ENCODE data around the gene SCN3A. TPM values are rescaled to one million over a fixed set of nuclear protein-coding genes. Genes with fewer than 3 reads are reported as not detected.

Gene SCN3A
- polyA plus RNA-seq, 10 donors = 0.54 to 1.4 (median 0.67) TPM

- DNase-seq = no peak
These were observed 91.1 kb downstream of the SCN3A start for GRCh38 chr2:165112789-165113188.

DNA sequence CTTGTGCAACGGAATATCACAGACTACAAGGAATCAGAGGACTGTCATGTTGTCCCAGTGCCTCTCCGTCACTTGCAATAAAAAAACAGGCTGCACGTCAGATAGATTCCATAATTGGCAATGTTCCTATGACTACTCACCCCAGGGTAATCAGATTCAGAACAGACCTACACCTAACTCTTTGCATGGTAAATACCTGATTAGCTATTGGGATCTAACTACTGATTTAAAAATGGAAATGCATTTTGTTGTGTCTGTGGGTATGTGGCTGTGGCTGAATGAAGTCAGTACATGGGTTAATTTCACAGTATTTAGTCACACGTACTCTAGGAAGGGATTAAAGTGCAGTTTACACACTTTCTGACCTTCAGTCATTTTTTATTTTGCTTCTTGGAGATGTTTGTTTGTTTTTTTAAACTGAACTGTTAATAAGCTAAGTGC lies 91.7 kb downstream of the SCN3A start:
- DNase-seq = no peak

DNA sequence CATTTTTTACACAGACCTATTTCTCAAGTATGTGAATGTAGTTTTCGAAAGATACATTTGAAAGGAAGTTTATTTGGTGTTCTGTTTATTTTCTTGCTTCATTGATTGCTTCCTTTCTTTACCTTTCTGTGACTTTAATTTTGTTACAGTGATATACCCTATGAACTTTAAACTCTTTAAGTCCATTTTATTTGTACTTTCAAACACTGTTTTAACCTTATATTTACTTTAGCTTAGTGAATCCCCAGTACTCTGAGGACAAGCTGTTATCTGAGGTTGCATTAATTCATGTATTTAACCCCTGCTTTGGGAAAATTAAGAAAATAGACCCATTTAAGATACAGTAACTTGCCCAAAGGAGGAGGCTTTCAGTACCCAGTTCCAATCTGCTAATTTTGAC lies 93.5 kb downstream of the SCN3A start:
- no peak for DNase-seq

DNA sequence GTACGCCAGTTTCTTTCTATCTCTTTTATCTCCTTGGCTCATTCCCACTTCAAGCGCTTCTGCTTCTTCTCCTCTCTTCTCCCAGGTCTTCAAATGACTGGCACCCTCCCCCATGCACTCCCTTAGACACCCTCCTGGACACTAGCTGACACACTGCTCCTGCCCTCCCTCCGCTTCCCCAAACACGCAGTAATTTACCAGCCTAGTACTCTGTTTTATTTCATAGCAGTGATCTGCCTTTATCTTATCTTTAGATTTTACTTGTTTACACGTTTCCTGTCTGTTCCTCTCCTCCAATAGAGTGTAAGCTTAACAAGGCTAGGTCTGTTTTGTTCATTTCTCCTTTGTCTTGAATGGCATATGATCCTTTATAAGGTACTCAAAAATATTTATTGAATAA lies 93.9 kb downstream of the SCN3A start:
- no peak for DNase-seq

GRCh38 chr2:165105926-165106325 lies 97.9 kb downstream of the SCN3A start:
- peak in 1 of 3 donors; percentile 15 for DNase-seq

DNA sequence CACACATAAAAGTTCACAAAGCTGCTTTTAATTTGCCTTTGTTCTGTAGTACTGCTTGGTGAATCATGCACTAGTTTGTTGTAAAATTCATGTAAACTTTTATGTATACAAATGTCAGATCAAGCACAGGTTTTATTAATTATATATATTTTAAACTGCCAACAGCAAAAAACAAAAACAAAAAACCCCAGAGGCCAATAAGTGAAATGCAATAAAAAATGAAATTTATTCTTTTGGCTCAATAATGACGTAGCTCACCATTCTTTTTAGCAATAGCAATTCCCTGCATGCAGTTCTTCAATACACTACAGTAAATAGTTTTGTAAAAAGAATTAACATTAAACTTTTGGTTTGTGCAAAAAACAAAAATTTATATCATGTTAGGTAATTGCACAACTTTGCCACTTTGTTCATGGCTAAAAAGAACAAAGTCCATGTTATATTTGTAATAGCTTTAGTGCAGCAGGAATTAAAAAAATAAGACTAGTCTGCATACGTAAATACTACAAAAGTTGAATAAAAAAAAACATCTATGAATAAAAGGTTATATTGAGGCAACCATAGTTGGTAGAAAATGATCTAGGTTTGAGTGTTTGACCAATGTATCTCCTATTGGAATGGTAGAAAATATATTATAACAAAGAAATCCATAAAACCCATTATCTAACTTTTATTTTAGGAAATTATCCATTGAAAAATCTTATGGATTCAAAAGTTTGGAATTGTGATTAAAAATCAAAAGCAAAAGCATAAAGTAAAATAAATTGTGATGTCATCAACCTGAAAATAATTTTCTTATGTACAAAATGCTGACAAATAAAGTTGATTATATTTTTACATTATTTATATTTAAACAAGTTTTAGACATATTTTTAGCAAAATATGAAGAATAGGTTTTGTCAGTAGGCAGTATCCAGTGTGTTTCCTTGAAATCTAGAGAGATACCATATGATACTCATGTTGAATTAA lies 115.6 kb downstream of the SCN3A start:
- DNase-seq = peak in 1 of 3 donors; percentile 27

DNA sequence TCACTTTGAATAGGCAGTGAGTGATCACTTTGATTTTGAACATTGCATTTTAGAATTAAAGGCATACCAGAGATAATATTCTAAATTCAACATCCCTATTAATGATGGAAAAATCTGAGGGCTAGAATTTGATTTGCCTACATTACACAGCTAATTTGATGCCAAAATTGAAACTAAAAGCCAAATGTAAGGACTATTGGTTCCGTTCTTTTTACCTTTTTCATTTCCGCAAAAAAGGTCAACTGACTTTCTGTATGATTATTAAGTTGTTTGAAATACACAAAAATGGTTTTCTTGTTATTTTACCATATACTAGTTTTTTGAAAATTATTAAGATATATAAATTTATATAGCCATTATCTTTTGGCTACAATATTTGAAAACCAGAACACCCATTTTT lies 117.5 kb downstream of the SCN3A start:
- no peak for DNase-seq

DNA sequence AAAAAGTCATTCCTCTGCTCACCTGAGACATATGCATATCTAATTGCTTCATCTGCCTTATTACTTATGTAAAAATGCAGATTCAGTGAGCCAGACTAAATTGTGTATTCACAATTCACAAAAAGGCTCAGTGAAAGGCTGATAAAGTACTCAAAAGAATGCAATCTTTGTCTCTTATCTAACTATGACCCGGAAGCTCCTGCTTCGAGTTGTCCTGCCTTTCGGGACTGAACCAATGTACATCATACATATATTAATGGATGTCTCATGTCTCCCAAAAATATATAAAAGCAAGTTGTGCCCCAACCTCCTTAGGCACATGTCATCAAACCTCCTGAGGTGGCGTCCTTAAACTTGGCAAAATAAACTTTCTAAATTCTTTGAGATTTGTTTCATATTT lies 120.5 kb downstream of the SCN3A start:
- no peak for DNase-seq

DNA sequence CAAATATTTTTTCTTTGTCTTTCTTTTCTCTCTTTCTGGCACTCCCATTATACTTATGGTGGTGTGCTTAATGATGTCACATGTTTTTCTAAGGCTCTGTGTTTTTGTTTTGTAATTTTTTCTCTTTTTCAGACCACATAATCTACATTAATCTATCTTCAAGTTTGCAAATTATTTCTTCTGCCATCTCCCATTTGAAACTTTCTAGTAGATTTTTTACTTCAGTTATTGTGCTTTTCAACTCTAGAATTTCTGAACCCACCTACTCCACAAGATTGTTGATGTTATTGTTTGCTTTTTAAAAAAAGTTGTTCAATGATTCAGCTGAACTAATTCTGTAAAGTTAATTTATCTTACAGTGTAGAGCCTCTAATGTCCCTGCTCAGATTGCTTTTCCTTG lies 121.4 kb downstream of the SCN3A start:
- no peak for DNase-seq

DNA sequence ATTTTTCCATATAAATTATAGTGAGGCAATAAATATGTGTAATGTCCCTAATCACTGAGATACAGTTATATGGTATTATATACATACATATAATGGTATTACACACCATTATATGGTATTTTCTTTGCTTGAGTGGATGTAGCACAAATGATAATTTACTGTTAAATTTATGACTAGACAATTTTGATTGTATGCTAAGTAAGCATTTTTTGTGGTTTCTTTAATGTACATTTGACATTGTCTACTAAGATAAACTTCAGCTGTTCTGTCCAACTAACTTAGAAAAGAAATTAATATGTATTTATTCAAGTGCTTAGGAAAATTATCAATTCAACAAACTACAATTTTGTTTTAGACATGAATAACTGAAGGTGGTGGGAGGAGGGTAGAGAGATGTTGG lies 122.6 kb downstream of the SCN3A start:
- no peak for DNase-seq

DNA sequence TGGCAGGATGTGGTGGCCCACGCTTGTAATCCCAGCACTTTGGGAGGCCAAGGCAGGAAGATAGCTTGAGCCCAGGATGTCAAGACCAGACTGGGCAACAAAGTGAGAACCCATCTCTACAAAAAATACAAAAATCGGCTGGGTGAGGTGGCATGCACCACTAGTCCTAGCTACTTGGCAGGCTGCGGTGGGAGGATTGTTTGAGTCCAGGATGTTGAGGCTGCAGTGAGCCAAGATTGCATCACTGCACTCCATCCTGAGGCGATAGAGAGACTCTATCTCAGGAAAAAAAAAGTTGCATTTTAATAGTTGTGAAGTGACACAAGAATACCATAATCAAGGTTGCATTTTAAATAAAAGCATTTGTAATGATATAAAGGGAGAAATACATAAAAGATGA lies 124.4 kb downstream of the SCN3A start:
- no peak for DNase-seq

DNA sequence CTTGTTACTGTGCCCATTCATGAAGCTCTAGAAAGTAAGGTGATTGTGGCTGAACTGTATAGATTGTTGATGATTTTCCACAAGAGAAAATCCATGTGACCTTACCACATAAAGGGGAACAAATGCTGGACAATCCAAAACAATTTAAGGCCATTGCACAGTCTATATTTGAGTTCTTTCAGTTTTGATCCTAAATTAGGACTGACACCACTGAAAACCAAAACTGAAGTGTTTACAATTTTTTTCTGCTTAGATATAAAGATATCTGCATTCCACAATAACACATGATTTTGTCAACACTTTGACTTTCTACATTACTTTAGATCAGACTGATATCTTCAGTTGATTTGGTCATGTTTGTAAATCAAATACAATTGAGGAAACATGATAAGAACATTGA lies 124.9 kb downstream of the SCN3A start:
- DNase-seq = no peak

GRCh38 chr2:165074884-165075283 lies 129.0 kb downstream of the SCN3A start:
- no peak for DNase-seq

- DNase-seq = no peak
These were observed 129.5 kb downstream of the SCN3A start for GRCh38 chr2:165074323-165074722.

- no peak for DNase-seq
These were observed 133.8 kb downstream of the SCN3A start for GRCh38 chr2:165070076-165070475.

DNA sequence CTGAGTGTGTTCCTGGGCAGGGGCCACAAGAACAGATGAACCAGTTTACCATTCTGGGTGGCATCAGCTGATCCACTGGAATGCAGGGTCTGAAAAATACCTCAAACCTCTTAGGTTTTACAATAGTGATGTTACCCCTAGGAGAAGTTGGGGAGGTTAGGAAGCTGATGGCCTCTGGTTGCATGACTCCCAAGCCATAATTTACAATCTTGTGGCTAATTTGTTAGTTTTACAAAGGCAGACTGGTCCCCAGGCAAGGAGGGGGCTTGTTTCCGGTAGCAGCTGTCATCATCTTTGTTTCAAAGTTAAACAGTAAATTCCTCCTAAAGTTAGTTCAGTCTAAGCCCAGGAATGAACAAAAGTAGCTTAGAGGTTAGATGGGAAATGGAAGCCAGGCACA lies 134.7 kb downstream of the SCN3A start:
- DNase-seq = no peak

GRCh38 chr2:165068487-165068757 lies 135.4 kb downstream of the SCN3A start:
- DNase-seq = no peak

DNA sequence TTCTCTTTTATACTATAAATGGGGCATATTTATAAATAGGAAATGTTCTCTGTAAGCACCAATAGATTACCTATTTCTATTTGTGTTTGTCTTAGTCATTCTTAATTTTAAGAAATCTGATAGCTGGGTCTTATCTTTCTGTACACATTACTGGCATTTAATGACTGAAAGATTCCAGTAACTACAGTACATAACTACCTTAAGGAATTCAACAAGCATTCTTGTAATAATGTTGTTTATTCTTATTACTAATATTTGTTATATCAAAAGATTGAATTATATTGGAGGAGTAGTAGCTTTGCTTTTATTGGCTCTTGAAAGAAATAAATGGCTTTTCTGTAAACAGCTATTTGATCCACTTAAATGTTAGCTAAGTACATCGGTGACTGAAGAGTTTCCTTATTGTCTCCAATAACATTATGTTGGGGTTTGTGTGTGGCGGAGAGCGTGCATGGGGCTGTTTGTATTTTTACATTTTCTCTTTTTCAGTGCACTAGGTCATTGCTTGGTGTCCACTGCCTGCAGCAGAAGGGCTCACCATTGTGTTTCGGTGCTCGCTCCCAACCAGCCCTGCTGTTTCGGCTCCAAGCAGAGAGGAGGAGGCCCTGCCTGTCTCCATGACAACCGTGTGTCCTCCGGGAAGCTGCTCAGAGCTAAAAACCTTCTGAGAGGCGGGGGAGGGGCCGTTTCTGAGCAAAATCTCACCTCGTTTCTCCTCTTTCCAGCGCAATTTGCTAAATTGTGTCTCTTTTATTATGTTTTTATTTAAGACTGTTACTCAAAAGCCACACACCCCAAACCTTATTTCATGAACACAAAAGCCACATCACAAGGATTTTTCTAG lies 136.0 kb downstream of the SCN3A start:
- DNase-seq = peak; percentile 45 to 91 (median 74)

- DNase-seq = no peak
These were observed 139.1 kb downstream of the SCN3A start for GRCh38 chr2:165064743-165065142.

DNA sequence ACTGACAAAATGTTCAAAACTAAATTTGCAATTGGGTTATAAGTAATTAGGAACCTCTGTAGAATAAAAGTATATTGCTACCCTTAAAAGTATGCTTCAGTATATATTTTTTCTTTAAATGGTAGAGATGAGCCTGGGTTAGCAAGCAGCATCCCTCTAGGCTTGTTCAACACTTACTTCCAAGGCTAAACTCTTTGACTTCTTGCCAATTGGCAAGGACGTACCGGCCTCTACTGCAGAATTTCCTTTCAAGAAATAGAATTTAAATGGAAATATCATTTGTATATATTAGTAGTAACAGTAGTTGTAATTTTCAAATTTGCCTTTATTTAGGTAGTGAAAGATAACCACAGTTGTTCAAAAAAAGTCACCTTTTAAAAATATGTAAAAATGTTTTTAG lies 143.4 kb downstream of the SCN3A start:
- DNase-seq = peak in 2 of 3 donors; percentile 30 to 58

- DNase-seq = no peak
These were observed 145.2 kb downstream of the SCN3A start for GRCh38 chr2:165058476-165059265.

- DNase-seq = no peak
These were observed 145.9 kb downstream of the SCN3A start for GRCh38 chr2:165057931-165058330.
